K562 (cell line): ENCODE data around the gene CNDP1. TPM values are rescaled to one million over a fixed set of nuclear protein-coding genes. Genes with fewer than 3 reads are reported as not detected.

Experiments
- CHD7 ChIP-seq: fragments of 200-600 bp; sonication (generic); IDR thresholded peaks from one replicate; pipeline ENCODE4 v1.6.1; 2012; ENCODE audit warnings: mild to moderate bottlenecking, low read depth, low read length, inconsistent platforms
- ZNF518B ChIP-seq: fragments of 250-450 bp; sonication (Bioruptor Pico); IDR thresholded peaks from 2 replicates; pipeline ENCODE4 v1.5.0; 2021; ENCODE audit warnings: mild to moderate bottlenecking, moderate library complexity
- polyA plus RNA-seq, 8 experiments: library from polyadenylated mRNA; depleted of rRNA in 4 of 8; stranded (reverse) in 5 of 8; unstranded in 3 of 8; fragments of >200 nt; fragmentation: Nextera tagmentation in 2 of 8; fragmentation: Illumina TruSeq in 1 of 8; extraction: Ambion mirVana in 2 of 8; extraction: Trizol in 1 of 8; gene quantifications; 2 replicates each; pipeline versions ENCODE4 v1.2.1 to v1.2.3, GENCODE V29; 2011 to 2014; ENCODE audit warnings: inconsistent platforms in 1 of 8, missing spikeins in 1 of 8
- total RNA-seq, 7 experiments: library from RNA; depleted of rRNA in 6 of 7; stranded (reverse); fragments of >200 nt in 6 of 7; fragmentation: Illumina TruSeq in 2 of 7; extraction: Trizol in 2 of 7; gene quantifications; 2 replicates each; pipeline versions ENCODE4 v1.2.1 to v1.2.3, GENCODE V29; 2011 to 2021; ENCODE audit warnings: low replicate concordance in 1 of 7

The CNDP1 gene
- total and polyA plus RNA-seq, 9 of the 15 experiments (the other 6 are each of a cell fraction or from before 2014, with no cell fraction given): not detected

GRCh38 chr18:74551936-74552555 is 17.7 kb downstream of the CNDP1 start (continued):
- TF ChIP-seq CHD7 (no peak), ZNF518B (CRISPR knock-in tag) (no peak)
